Progenitor cell of endocrine pancreas (in vitro differentiated cells): ENCODE results near the gene LILRA6. TPM values are rescaled to one million over a fixed set of nuclear protein-coding genes. Genes with fewer than 3 reads are reported as not detected.
"Not testable (repeated sequence)": the region's sequence is repeated elsewhere in the genome, so short reads cannot be mapped to it uniquely, and the experiment has no call there.

Source experiments
- DNase-seq: peaks from one replicate; pipeline ENCODE4 v3.0.0; 2021; ENCODE audit warnings: low spot score; ENCODE audit not compliant: unreplicated experiment
- H3K27ac Mint-ChIP-seq: 2 replicates; pipeline ENCODE4 v1.8.0; 2021; ENCODE audit warnings: mild to moderate bottlenecking, moderate library complexity, mixed read lengths
- H3K27me3 Mint-ChIP-seq: 2 replicates; pipeline ENCODE4 v1.8.0; 2021; ENCODE audit warnings: mixed read lengths
- H3K36me3 Mint-ChIP-seq: 2 replicates; pipeline ENCODE4 v1.8.0; 2022; ENCODE audit warnings: mixed read lengths; ENCODE audit not compliant: insufficient read depth
- H3K4me1 Mint-ChIP-seq: 2 replicates; pipeline ENCODE4 v1.8.0; 2021; ENCODE audit warnings: low read depth, mixed read lengths
- H3K4me3 Mint-ChIP-seq: 2 replicates; pipeline ENCODE4 v1.8.0; 2021; ENCODE audit warnings: low read depth, mild to moderate bottlenecking, moderate library complexity, mixed read lengths
- H3K9me3 Mint-ChIP-seq: 2 replicates; pipeline ENCODE4 v1.8.0; 2021; ENCODE audit warnings: low read depth, mixed read lengths
- total RNA-seq: library from RNA; stranded (reverse); gene quantifications from 2 replicates; pipeline ENCODE4 v1.2.1, GENCODE V29; 2021
- TF ChIP-seq, protein P1 (sequence below): fragments of 200-600 bp; sonication (generic); IDR thresholded peaks from one replicate; pipeline ENCODE4 v1.5.0; 2021; ENCODE audit warnings: antibody characterized with exemption, mild to moderate bottlenecking; ENCODE audit not compliant: unreplicated experiment

Gene LILRA6
- total RNA-seq, 1 donor from 2014 or later: not detected

DNA sequence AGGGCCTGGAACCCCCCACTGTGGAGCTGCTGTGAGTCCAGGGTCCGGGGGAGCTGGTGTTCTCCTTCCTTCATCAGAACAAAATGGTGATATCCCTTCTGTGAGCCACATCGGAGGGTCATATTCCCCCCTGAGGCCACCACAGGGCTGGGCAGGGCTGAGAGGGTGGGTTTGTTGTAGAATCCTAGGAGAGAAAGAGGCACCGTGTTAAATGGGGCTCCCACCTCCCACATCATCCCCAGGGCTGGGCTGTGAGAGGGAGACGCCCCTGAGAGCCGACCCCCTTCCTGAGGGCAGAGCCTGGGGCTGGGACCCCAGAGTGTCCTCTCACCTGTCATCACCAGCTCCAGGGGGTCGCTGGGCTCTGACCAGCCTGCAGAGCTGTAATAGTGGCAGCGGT, 20.6 kb downstream of the LILRA6 start:
- not testable (repeated sequence) for H3K4me1 Mint-ChIP-seq, H3K9me3 Mint-ChIP-seq, H3K27ac Mint-ChIP-seq, DNase-seq, H3K36me3 Mint-ChIP-seq, H3K4me3 Mint-ChIP-seq
- H3K27me3 Mint-ChIP-seq: peaks cover 29% of the 10 kb centered on the region

DNA sequence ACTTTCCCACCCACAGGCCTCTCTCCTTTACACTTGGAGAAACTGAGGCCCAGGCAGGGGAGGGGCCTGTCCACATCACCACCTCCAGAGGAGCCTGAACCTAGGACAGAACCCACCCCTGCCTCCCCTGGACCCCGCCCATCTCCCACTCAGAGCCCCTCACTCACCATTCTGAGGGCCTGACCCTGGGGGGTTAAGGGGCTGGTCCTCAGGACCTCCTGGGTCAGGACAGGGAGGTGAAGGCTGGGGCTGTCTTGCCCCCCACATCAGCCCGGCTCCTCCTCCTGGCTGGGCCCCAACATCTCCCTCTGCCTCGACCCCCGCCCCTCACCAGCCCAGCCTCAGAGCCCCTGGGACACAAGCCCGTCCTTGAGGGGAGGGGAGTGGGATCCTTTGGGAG, 22.9 kb downstream of the LILRA6 start:
- not testable (repeated sequence) for DNase-seq, H3K4me1 Mint-ChIP-seq, H3K36me3 Mint-ChIP-seq, H3K4me3 Mint-ChIP-seq, H3K27ac Mint-ChIP-seq, H3K9me3 Mint-ChIP-seq
- H3K27me3 Mint-ChIP-seq: peaks cover 17% of the 10 kb centered on the region

DNA sequence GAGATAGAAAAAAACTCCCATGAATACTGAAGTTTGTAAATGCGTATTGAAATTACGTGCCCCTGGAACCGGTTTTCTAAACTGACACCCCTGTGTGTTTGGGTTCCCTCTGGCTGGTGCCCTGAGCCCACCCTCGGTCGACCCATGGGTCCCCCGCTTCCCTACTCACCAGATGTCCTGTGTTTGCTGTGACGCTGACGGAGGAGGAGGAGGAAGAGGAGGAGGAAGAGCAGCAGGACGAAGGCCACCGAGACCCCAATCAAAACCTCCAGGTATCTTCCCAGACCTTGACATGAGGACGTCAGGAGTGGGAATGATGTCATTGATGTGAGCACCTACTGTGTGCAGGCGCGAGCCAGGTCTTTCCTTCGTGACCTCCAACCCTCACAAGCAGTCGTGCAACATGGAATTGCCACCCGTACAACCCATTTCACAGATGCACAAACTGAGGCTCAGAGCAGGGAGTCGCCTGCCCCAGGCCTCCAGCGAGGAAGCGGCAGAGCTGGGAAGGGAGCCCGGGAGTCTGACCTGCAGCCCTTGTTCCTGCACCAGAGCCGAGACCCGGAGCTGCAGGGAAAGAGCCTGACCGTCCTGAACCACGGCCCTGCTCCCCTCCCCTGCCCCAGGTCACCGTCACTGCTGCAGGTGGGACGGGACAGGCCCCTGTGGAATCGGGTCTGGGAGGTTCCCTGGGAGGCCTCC, 23.5 kb downstream of the LILRA6 start:
- peaks cover 4% of the 10 kb centered on the region for H3K4me1 Mint-ChIP-seq
- TF ChIP-seq, protein P1, sequence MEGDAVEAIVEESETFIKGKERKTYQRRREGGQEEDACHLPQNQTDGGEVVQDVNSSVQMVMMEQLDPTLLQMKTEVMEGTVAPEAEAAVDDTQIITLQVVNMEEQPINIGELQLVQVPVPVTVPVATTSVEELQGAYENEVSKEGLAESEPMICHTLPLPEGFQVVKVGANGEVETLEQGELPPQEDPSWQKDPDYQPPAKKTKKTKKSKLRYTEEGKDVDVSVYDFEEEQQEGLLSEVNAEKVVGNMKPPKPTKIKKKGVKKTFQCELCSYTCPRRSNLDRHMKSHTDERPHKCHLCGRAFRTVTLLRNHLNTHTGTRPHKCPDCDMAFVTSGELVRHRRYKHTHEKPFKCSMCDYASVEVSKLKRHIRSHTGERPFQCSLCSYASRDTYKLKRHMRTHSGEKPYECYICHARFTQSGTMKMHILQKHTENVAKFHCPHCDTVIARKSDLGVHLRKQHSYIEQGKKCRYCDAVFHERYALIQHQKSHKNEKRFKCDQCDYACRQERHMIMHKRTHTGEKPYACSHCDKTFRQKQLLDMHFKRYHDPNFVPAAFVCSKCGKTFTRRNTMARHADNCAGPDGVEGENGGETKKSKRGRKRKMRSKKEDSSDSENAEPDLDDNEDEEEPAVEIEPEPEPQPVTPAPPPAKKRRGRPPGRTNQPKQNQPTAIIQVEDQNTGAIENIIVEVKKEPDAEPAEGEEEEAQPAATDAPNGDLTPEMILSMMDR: no peak
- H3K9me3 Mint-ChIP-seq: no peaks in the 10 kb centered on the region
- peaks cover 13% of the 10 kb centered on the region for H3K27me3 Mint-ChIP-seq
- no peak overlapping the region for H3K4me3 Mint-ChIP-seq
- no peak overlapping the region for H3K27ac Mint-ChIP-seq
- H3K36me3 Mint-ChIP-seq: peaks cover 6% of the 10 kb centered on the region
- DNase-seq: no peak

DNA sequence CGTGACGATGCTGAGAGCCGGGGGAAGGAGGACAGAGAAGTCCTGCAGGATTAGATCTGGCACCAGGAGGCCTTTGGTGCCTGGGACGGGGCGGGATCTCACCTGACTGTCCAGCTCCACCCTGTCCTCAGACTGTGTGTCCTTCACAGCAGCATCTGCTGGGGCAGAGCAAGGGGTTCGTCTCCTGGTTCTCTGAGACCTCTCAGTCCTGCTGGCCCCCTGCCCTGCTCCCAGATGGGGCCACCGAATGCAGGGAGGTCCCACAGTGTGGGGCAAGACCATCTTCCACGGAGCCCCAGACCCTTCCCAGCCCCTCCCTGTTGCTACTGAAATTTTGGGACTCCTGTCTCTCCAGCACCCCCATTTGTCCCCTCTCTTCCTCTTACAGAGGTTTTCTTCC, 24.3 kb downstream of the LILRA6 start:
- TF ChIP-seq, protein P1: no peak
- Mint-ChIP-seq H3K36me3 (peaks cover 6% of the 10 kb centered on the region), H3K27ac (no peak overlapping the region), H3K27me3 (peaks cover 5% of the 10 kb centered on the region), H3K4me3 (no peak overlapping the region), H3K9me3 (no peaks in the 10 kb centered on the region), H3K4me1 (peaks cover 4% of the 10 kb centered on the region)
- no peak for DNase-seq

DNA sequence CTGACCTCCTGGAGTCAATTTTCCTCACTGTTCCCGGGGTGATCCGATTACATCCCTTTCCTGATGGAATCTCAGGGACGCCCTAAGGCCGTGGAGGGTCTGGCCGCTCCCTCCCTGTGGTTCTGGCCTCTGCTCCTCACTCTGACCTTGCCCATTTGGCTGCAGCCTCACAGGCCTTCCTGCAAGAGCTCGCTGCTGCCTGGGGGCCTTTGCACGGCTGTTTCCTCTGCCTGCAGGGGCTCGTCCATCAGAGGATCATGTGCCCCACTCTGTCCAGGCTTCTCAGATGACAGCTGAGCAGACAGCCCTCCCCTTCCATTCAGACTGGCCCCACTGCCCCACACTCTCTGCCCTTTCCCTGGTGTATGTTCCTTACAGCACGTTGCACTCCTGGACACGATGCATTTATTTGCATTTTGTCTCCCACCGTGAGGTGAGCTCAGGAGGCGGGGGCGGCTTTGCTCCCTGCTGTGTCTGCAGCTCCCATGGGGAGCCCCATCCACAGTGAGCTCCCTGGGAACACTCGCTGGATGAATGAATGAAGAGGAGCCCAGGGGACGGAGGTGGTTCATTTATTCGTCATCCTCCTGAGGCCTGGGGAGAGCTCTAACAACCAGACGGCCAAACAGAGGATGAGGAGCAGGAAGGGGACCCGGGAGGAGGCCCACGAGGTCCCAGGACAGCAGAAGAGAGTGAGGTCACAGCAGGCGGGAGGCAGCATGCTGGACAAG, 24.9 kb downstream of the LILRA6 start:
- not testable (repeated sequence) for H3K4me1 Mint-ChIP-seq, H3K36me3 Mint-ChIP-seq, H3K27me3 Mint-ChIP-seq, H3K9me3 Mint-ChIP-seq, DNase-seq, H3K27ac Mint-ChIP-seq, H3K4me3 Mint-ChIP-seq

DNA sequence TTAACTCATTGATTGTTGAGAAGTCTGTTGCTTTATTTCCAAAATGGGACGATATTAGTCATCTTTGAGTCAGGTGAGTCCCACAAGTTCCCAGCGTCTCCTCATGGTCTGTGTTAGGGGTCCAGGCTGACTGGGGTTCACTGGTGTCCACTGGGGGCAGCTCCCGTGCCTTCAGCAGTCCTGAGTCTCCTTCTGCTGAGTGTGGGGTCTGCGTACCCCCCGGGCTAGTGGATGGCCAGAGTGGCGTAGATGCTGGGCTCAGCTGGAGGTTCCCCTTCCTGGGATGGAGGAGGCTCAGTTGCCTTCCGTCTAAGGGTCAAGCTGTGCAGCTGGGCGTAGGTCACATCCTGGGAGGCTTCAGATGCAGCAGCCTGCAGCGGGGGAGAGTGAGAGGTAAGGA, 25.7 kb downstream of the LILRA6 start:
- no peaks in the 10 kb centered on the region for H3K9me3 Mint-ChIP-seq
- no peak overlapping the region for H3K27ac Mint-ChIP-seq
- peaks cover 3% of the 10 kb centered on the region for H3K27me3 Mint-ChIP-seq
- peaks cover 4% of the 10 kb centered on the region for H3K4me1 Mint-ChIP-seq
- DNase-seq: no peak
- no peak overlapping the region for H3K4me3 Mint-ChIP-seq
- TF ChIP-seq, protein P1: no peak
- H3K36me3 Mint-ChIP-seq: peaks cover 6% of the 10 kb centered on the region

DNA sequence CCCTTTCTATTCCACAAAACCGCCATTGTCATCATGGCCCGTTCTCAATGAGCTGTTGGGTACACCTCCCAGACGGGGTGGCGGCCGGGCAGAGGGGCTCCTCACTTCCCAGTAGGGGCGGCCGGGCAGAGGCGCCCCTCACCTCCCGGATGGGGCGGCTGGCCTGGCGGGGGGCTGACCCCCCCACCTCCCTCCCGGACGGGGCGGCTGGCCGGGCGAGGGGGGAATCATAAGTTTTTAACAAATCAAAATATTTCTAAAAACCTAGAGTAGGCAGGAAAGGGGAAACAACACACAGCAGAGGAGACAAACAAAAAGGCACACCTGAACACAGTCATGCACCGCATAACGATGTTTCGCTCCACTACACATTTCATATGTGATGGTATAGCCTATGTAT, 27.9 kb downstream of the LILRA6 start:
- H3K27me3 Mint-ChIP-seq, H3K4me3 Mint-ChIP-seq, DNase-seq, H3K9me3 Mint-ChIP-seq, H3K27ac Mint-ChIP-seq: not testable (repeated sequence)
- Mint-ChIP-seq H3K36me3 (peaks cover 12% of the 10 kb centered on the region), H3K4me1 (peaks cover 19% of the 10 kb centered on the region)

DNA sequence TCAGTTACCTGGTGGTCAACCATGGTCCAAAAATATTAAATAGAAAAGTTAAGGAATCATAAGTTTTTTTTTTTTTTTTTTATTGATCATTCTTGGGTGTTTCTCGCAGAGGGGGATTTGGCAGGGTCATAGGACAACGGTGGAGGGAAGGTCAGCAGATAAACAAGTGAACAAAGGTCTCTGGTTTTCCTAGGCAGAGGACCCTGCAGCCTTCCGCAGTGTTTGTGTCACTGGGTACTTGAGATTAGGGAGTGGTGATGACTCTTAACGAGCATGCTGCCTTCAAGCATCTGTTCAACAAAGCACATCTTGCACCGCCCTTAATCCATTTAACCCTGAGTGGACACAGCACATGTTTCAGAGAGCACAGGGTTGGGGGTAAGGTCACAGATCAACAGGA, 28.4 kb downstream of the LILRA6 start:
- Mint-ChIP-seq H3K36me3 (peaks cover 12% of the 10 kb centered on the region), H3K27ac (peak overlapping the region; percentile 42), H3K4me1 (peaks cover 24% of the 10 kb centered on the region)
- not testable (repeated sequence) for H3K27me3 Mint-ChIP-seq, H3K4me3 Mint-ChIP-seq, H3K9me3 Mint-ChIP-seq, DNase-seq
